NOMO-1 treated with dmso at 0.1 percent for 144 hours (cell line): ENCODE results near the gene UQCRC2.
"Not testable (repeated sequence)": the region's sequence is repeated elsewhere in the genome, so short reads cannot be mapped to it uniquely, and the experiment has no call there.

Source experiments
- DNase-seq: peaks from one replicate; lab custom pipeline; 2025; ENCODE audit not compliant: unreplicated experiment; lab: John Stamatoyannopoulos, UW

UQCRC2 gene

DNA sequence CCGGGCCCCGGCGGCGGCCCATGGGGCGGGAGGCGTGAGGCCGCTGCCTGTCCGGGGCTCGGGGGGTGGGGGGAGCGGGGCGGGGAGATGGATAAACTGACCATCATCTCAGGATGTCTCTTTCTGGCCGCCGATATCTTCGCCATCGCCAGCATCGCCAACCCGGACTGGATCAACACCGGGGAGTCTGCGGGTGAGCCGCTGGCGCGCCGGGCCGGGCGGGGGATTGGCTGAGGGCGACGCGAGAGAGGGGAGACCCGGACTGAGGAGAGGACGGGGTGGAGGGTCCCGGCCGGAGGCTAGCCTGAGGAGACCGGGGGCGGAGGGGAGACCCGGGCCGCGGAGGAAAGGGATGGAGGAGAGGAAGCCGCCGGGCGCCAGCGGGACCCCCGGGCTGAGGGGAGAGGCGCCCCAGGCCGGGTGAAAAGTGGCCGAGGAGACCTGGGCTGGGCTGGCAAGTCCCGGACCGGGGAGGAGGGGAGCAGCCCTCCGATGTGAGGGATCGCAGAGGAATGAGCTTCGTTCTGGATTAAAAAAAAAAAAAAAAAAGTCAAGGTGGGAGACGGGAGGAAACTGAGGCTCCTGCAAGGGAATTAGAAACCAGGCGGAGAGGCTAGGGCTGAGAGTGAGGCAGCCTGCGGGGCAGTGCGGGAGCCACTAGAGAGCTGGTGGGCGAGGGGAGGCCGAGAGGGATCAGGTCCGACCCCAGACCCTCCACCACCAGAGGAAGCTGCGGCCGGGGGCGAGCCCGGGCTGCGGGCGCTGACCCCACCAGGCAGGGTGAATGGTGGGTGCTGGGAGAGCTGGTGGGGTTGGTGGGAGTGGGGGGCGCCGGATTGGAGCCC is 55.3 kb downstream of the UQCRC2 start:
- DNase-seq = no peak

DNA sequence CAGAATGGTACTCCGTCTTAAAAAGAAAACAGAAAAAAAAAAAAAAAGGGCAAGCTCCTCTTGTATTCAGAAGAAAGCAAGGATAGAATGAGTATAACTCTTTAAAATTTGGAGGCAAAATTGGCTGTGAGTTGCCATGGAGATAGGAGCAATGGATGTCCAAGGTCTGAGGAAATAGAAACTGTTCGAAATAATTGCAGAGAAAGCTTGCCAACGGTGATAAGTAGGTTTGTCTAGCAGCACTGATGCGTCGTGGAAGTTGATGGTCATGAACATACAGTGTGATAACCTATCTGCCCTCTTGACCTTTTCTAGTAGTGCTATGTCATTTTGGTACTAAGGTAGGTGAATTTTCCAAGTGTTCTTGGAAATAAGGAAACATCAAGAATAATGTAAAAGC is 57.7 kb downstream of the UQCRC2 start:
- DNase-seq = no peak

DNA sequence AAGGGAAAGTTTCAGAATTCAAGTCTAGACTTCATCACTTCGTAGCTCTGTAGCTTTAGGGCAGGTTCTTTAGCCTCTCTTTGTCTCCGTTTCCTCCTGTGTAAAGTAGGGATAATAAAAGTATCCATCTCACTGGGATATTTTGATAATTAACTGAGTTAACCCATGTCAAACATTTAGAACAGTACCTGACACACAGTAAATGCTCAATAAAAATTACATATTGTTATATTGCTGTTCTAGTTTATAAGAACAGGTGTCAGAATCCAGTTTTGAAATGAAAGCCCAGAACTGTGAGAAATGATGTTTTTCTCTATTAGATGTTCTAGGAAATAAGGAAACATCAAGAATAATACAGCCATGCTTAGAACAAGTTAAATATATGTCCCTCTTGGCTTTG is 59.1 kb downstream of the UQCRC2 start:
- no peak for DNase-seq

DNA sequence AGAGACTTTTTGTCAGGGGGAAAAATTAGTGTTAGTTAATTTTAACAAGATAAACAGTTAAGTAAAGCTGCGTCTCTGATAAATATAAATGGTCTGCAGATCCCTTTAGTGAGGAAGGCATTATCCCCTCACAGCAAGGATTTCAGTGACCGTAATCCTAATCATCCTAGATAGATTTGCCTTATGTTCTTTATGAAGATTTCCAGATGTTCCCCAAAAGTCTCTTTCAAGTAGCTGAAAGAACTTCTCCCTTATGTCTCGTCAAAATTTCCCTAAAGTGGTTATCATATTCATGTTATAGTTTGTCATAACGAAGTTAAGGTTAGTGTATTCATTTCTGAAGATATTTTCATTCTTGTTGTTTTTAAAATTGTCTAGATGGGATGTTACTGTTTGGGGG is 60.3 kb downstream of the UQCRC2 start:
- DNase-seq = no peak

DNA sequence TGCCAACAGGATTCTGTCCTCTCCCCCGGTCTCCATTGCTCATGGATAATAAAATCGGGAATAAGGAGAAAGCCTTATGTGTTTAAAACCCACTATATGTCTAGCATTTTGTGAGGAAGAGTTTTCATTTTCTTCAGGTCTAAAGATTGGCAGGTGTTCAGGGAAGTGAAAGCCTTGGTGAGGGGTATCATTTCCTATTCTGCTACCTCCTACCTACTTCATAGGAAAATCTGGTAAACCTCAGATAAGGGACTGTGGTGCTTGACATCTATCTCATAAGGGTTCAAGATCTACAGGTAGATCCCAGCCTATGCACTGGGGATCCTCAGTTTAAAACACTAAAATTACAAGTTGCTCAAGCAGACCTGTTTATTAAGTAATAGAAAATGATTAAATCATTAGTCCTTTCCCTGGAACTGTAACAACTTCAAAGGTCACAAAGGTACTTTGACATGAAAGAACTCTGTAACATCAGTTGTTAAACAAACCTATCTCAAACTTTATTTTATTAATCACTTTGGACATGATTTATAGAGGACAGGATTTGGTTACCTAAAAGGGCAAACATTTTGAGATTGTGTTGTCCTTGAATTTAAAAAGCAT is 61.2 kb downstream of the UQCRC2 start:
- no peak for DNase-seq

DNA sequence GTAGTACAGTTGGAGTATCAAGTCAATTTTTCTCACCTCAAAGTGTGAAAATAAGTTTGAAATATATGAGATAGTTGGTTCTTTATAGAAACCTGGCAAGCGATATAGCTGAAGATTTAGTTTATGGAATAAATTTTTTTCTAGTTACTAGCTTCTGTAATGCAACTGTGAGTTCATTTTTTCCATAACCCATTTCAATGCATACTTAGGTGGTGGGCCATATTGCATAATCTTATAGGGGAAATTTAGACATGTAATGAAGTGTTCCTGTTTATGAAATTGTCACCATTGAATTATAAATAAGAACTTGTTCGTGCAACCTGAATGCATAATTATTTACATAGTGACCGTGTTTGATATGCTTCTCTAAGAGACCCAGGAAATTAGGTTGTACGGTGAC is 63.8 kb downstream of the UQCRC2 start:
- DNase-seq = no peak

DNA sequence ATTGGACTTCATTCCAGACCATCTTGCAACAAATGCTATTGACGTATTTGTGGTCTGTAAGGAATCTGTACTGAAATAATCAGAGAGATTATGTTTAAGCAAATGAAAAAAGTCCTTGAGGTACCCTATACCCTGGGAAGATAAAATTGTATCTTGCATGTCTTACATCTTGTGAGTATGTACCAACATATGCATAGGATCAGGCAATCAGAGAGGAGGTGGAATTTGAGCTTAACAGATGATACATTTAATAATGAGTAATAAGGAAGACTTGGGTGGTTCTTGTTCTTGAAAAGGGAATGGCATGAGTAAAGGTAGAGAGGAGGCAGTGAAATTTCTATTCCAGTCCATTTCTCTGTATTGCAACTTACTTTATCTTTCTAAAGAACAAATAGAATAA is 65.4 kb downstream of the UQCRC2 start:
- DNase-seq = no peak

DNA sequence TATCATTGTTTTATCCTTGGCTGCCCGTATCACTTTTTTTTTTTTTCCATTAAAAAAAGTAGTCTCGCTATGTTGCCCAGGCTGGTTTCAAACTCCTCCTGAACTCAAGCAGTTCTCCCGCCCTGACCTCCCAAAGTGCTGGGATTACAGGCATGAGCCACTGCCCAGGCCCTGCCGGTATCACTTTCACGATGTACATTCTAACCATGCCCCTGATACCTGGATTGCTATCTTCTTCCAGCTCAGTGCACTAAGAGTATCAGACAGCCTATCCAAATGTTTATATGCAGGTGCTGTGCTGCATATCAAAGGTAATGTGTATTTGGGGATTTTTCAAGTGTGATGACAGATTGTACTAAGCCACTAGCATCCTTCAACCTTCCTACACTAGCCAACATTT is 69.0 kb downstream of the UQCRC2 start:
- no peak for DNase-seq

DNA sequence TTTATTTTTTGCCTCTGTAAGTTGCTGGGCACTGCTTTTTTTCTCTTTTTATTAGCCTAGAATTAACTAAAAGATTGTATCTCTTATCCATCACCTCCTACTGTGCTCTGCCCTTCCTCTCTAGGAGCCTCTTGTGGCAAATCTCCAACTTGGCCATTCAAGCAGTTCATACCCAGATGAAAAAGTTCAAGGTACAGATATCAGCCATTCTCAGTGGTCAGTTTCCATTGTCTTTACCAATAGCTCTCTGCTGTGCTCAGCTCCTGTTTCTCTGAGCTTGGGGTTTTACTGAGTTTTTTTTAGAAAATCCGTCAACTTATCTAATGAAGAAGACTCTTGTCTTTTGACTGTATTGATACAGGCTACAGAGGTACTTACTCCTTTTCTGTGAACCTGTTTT is 70.3 kb downstream of the UQCRC2 start:
- no peak for DNase-seq

DNA sequence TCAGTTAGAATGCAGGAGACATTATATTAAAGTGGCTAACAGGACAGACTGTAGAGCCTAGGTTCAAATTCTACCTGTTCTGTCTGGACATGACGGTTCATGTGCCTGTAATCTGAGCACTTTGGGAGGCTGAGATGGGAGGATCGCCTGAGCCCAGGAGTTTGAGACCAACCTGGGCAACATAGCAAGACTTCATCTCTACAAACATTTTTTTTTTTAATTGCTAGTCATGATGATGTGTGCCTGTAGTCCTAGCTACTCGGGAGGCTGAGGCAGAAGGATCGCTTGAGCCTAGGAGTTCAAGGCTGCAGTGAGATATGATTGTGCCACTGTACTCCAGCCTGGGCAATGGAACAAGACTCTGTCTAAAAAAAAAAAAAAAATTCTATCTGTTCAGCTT is 71.6 kb downstream of the UQCRC2 start:
- DNase-seq = not testable (repeated sequence)

DNA sequence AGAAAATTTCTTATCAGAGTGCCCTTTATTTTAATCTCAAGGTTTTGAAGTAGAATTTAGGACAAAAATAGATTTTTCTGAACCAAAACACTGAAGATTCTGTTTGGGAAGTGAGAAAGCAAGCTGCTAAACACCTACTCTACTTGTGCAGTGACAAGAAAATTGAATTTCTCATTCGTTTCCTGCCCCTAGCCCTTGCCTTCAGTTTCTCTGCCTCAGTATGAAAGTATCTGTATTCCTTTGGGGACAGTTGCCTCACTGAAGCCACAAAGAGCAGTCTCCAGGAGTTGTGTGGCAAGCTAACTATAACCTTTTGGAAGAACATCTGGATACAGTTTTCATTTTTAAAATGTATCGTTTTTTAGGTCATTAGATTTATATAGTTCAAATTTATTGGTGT is 74.5 kb downstream of the UQCRC2 start:
- DNase-seq = no peak

DNA sequence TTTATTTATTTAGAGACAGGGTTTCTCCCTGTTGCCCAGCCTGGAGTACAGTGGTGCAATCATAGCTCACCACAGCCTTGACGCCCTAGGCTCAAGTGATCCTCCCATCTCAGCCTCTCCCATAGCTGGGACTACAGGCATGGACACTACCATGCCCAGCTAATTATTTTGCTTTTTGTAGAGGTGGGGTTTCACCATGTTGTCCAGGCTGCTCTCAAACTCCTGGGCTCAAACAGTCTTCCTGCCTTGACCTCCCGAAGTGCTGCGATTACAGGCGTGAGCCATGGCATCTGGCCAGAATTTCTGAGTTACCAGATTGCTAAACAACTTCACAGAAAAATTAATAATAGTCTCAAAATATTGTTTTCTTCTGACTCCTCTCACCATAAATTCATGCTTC is 76.5 kb downstream of the UQCRC2 start:
- no peak for DNase-seq

DNA sequence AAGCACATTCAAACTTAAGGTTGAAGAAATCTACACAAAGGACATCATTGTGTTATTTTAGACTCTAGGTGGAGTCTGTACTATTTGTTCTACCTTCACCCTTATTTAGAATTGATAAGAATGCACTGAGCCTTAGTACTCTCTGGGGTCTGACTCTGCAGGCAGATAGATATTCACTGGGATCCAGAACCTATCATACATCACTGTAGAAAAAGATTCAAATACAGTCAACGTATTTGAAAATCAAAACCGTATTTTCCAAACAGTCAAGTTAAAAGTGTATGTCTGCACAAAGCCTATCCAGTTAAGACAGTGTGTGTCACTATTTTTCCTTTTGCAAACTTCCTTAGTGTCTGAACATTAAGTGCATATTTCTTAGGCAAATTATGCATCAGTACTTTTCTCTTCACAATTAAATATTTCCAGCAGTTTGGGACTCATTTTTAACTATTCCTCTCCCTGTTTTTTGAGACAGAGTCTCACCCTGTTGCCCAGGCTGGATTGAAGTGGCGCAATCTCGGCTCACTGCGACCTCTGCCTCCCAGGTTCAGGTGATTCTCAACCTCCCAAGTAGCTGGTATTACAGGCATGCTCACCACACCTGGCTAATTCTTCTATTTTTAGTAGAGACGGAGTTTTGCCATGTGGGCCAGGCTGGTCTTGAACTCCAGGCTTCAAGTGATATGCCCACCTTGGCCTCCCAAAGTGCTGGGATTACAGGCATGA is 77.1 kb downstream of the UQCRC2 start:
- DNase-seq = no peak

DNA sequence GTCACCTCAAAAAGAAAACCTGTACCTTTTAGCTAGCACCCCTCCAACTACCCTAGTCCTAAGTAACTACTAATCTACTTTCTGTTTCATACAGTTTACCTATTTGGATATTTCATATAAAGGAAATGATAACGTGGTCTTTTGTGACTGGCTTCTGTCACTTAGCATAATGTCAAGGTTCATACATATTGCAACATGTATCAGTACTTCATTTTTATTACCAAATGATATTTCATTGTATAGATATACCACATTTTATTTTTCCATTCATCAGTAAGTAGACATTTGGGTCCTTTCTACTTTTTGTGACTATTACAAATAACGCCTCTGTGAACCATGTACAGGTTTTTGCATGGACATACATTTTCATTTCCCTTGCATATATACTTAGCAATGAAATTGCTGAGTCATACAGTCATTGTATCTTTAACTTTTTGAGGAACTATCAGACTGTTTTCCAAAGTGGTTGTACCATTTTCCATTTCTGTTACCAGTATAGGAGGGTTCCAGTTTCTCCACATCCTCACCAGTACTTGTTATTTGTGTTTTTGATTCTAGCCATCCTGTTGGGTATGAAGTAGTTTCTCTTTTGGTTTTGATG is 78.4 kb downstream of the UQCRC2 start:
- no peak for DNase-seq
